OCI-LY7 (cell line): ENCODE measurements around the gene CDH19.

Experiments
- CTCF ChIP-seq: fragments of 200-600 bp; sonication (generic); conservative IDR thresholded peaks from 2 replicates; pipeline ENCODE4 v1.5.1; 2014; ENCODE audit warnings: mild to moderate bottlenecking, antibody characterized with exemption, low read length, moderate library complexity, mixed read lengths
- EZH2phosphoT487 ChIP-seq: fragments of 200-600 bp; sonication (generic); IDR thresholded peaks from 2 replicates; pipeline ENCODE4 v1.6.1; 2018; ENCODE audit warnings: low read depth, borderline replicate concordance, mild to moderate bottlenecking, mixed run types, antibody characterized with exemption, low read length, moderate library complexity, mixed read lengths

- TF ChIP-seq CTCF (no peak), EZH2phosphoT487 (no peak)
These were observed 2.2 kb downstream of the CDH19 start for GRCh38 chr18:66601649-66602048.
